ENCODE data around the gene EHD3. TPM values are rescaled to one million over a fixed set of nuclear protein-coding genes. Genes with fewer than 3 reads are reported as not detected.
A peak's percentile ranks its signal among the peaks of the same experiment; 100 is the strongest.

Gene EHD3
- total RNA-seq, 1 donor from 2014 or later, result 22.5 TPM

- H3K36me3 ChIP-seq, result peaks cover 2 to 37% of the 10 kb centered on the region in 2 donors
- peaks cover 4 to 25% of the 10 kb centered on the region in 2 donors for H3K4me1 ChIP-seq
- peak overlapping the region in 1 of 2 donors; percentile 6 for H3K27ac ChIP-seq
- DNase-seq (ENCODE audit: low spot score in 2 of 2), result no peak
- TF ChIP-seq CTCF (IDR thresholded peaks at IDR 0.05), result no peak
- no peak overlapping the region for H3K4me3 ChIP-seq
- intact Hi-C loops (cut with DNase I), result loop anchor here (2.0 kb wide), 1 partner anchor 34 kb away; no protein-coding TSS in a partner anchor
- no peaks in the 10 kb centered on the region for H3K27me3 ChIP-seq
- no peaks in the 10 kb centered on the region for H3K9me3 ChIP-seq
These were observed 32.9 kb downstream of the EHD3 start for GRCh38 chr2:31266804-31267203.

- H3K27ac ChIP-seq, result peak overlapping the region; percentile 69 to 76
- no peak for TF ChIP-seq CTCF (IDR thresholded peaks at IDR 0.05)
- intact Hi-C loops (cut with DNase I), result loop anchor here (2.0 kb wide), 3 partner anchors 27 to 35 kb away; no protein-coding TSS in a partner anchor
These were observed 33.6 kb downstream of the EHD3 start for GRCh38 chr2:31267437-31268120.

GRCh38 chr2:31268344-31268743 is 34.4 kb downstream of the EHD3 start:
- Histone ChIP-seq H3K27ac (peak overlapping the region; percentile 69 to 76), H3K4me3 (no peak overlapping the region), H3K9me3 (no peaks in the 10 kb centered on the region), H3K36me3 (peaks cover 2 to 24% of the 10 kb centered on the region in 2 donors), H3K27me3 (no peaks in the 10 kb centered on the region), H3K4me1 (peaks cover 4 to 25% of the 10 kb centered on the region in 2 donors)
- intact Hi-C loops (cut with DNase I), result loop anchor here (2.0 kb wide), 2 partner anchors 26 to 30 kb away; no protein-coding TSS in a partner anchor
- no peak for DNase-seq (ENCODE audit: low spot score in 2 of 2)
- no peak for TF ChIP-seq CTCF (IDR thresholded peaks at IDR 0.05)

More at GRCh38 chr2:31267437-31268120, 33.6 kb downstream of the EHD3 start:
- peaks cover 2 to 31% of the 10 kb centered on the region in 2 donors for H3K36me3 ChIP-seq
- H3K9me3 ChIP-seq, result no peaks in the 10 kb centered on the region
- no peak overlapping the region for H3K4me3 ChIP-seq
- H3K27me3 ChIP-seq, result no peaks in the 10 kb centered on the region
- DNase-seq (ENCODE audit: low spot score in 2 of 2), result no peak
- peaks cover 4 to 25% of the 10 kb centered on the region in 2 donors for H3K4me1 ChIP-seq

- peak overlapping the region; percentile 69 to 76 for H3K27ac ChIP-seq
- no peak overlapping the region for H3K4me3 ChIP-seq
- H3K9me3 ChIP-seq, result no peaks in the 10 kb centered on the region
- no peak for TF ChIP-seq CTCF (IDR thresholded peaks at IDR 0.05)
- H3K4me1 ChIP-seq, result peaks cover 4 to 25% of the 10 kb centered on the region in 2 donors
- no peaks in the 10 kb centered on the region for H3K27me3 ChIP-seq
- intact Hi-C loops (cut with DNase I), result loop anchor here (2.0 kb wide), 2 partner anchors 26 to 30 kb away; no protein-coding TSS in a partner anchor
- DNase-seq (ENCODE audit: low spot score in 2 of 2), result no peak
- peaks cover 2 to 23% of the 10 kb centered on the region in 2 donors for H3K36me3 ChIP-seq
These were observed 35.1 kb downstream of the EHD3 start for GRCh38 chr2:31269087-31269486.

GRCh38 chr2:31270131-31270530 is 36.2 kb downstream of the EHD3 start:
- no peak for TF ChIP-seq CTCF (IDR thresholded peaks at IDR 0.05)
- Histone ChIP-seq H3K36me3 (peaks cover 2 to 23% of the 10 kb centered on the region in 2 donors), H3K9me3 (no peaks in the 10 kb centered on the region), H3K27me3 (no peaks in the 10 kb centered on the region), H3K27ac (peak overlapping the region; percentile 69 to 76), H3K4me3 (no peak overlapping the region), H3K4me1 (peaks cover 4 to 25% of the 10 kb centered on the region in 2 donors)
- intact Hi-C loops (cut with DNase I), result loop anchor here (5.0 kb wide), 1 partner anchor 37 kb away; no protein-coding TSS in a partner anchor
- DNase-seq (ENCODE audit: low spot score in 2 of 2), result no peak

Data from ascending aorta (tissue), 2 donors.